Muscle of back (tissue), 13 donors: ENCODE data around the gene RPS6KB1. TPM values are rescaled to one million over a fixed set of nuclear protein-coding genes. Genes with fewer than 3 reads are reported as not detected.
"Not testable (repeated sequence)": the region's sequence is repeated elsewhere in the genome, so short reads cannot be mapped to it uniquely, and the experiment has no call there.

ENCODE experiments used
- DNase-seq, 3 donors: peaks; one replicate each; pipeline versions ENCODE4 v3.0.0 to v3.0.0-alpha.2; 2013
- long read RNA-seq, 9 donors: transcript quantifications; one replicate each; lab custom pipeline, GENCODE V29; 2026
- polyA plus RNA-seq, 10 donors: library from polyadenylated mRNA; unstranded; fragments of 120-200 nt; gene quantifications; one replicate each; pipeline ENCODE4 v1.2.1, GENCODE V29; 2013; ENCODE audit not compliant: insufficient read length in 10 of 10

The RPS6KB1 gene
- polyA plus RNA-seq: 10 to 100 TPM; 27.8 to 44.0 (median 35.3) TPM
- long read RNA-seq, donor 1, full-length matches to known transcripts: 4 of 4 reads
- long read RNA-seq, donor 1, partial matches to known transcripts: 0 of 4 reads
- long read RNA-seq, donor 1, other reads (novel, unspliced or antisense): 0 of 4 reads
- long read RNA-seq, donor 2, full-length matches to known transcripts: 4 of 4 reads
- long read RNA-seq, donor 2, partial matches to known transcripts: 0 of 4 reads
- long read RNA-seq, donor 2, other reads (novel, unspliced or antisense): 0 of 4 reads
- long read RNA-seq, donor 3: 0 reads
- long read RNA-seq, donor 4, full-length matches to known transcripts: 4 of 4 reads
- long read RNA-seq, donor 4, partial matches to known transcripts: 0 of 4 reads
- long read RNA-seq, donor 4, other reads (novel, unspliced or antisense): 0 of 4 reads
- long read RNA-seq, donor 5, full-length matches to known transcripts: 3 of 3 reads
- long read RNA-seq, donor 5, partial matches to known transcripts: 0 of 3 reads
- long read RNA-seq, donor 5, other reads (novel, unspliced or antisense): 0 of 3 reads
- long read RNA-seq, donor 6, full-length matches to known transcripts: 4 of 9 reads
- long read RNA-seq, donor 6, partial matches to known transcripts: 5 of 9 reads
- long read RNA-seq, donor 6, other reads (novel, unspliced or antisense): 0 of 9 reads
- long read RNA-seq, donor 7, full-length matches to known transcripts: 2 of 8 reads
- long read RNA-seq, donor 7, partial matches to known transcripts: 0 of 8 reads
- long read RNA-seq, donor 7, other reads (novel, unspliced or antisense): 6 of 8 reads
- long read RNA-seq, donor 8: 0 reads
- long read RNA-seq, donor 9: 0 reads

DNA sequence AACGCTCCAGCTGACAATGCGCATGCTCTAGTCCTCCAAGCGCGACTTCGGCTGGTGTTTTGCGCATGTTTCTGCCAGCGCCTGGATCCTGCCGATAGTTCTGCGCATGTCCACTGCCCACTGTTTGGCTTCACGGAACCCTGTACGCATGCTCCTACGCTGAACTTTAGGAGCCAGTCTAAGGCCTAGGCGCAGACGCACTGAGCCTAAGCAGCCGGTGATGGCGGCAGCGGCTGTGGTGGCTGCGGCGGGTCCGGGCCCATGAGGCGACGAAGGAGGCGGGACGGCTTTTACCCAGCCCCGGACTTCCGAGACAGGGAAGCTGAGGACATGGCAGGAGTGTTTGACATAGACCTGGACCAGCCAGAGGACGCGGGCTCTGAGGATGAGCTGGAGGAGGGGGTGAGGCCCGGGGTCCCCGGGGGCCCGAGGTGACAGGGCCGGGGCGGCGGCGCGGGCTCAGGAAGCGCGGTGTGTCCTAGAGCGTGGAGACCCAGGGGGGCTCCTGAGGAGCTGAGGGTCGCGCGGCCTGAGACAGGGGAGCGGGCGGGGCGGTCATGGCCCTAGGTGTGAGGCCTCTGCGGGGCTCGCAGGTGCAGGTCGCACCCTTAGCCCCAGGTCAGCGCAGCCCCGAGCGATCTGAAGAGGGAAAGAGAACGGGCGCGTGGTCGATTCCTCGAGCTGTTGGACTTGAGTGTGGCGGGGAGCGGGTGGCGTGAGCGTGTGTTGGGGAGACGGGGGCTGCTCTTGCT, at the start of gene RPS6KB1, which contains the start of gene TUBD1:
Gene RPS6KB1 (plus strand): TSS at position 198 of the 752 bp plus-strand sequence. CDS start 64 bp downstream, at position 262.
Gene TUBD1 (minus strand): TSS at position 20 of the 752 bp plus-strand sequence. CDS start 1,941 bp downstream, outside the sequence.
- DNase-seq: peak; percentile 99 to 100 (median 100)

DNA sequence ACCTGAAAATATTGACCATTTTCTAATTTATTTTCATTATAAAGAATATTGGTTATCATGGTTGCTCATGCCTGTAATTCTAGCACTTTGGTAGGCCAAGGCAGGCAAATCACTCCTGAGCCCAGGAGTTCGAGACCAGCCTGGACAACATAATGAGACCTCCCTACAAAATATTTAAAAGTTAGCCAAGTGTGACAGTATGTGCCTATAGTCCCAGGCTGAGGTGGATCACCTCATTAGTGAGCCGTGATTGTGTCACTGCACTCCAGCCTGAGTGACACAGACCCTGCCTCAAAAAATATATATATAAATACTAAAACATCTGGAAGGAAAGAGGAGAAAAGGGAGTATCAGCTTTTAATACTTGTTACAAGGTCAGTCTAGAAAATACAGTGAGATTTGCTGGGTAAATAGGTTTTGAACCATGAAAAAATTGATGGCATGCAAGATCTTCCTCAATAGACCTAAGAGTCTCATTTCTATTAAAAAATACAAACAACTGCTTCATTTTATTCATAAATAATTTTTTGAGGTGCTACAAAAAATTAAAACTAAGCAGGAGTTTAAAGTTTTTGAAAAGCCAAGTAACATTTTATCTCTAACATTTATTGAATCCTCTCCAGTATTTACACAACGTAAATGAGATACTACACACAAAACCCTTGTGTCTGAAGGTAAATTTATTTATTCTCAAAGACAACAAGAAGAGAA, 47.9 kb upstream of the RPS6KB1 start:
- DNase-seq: no peak

DNA sequence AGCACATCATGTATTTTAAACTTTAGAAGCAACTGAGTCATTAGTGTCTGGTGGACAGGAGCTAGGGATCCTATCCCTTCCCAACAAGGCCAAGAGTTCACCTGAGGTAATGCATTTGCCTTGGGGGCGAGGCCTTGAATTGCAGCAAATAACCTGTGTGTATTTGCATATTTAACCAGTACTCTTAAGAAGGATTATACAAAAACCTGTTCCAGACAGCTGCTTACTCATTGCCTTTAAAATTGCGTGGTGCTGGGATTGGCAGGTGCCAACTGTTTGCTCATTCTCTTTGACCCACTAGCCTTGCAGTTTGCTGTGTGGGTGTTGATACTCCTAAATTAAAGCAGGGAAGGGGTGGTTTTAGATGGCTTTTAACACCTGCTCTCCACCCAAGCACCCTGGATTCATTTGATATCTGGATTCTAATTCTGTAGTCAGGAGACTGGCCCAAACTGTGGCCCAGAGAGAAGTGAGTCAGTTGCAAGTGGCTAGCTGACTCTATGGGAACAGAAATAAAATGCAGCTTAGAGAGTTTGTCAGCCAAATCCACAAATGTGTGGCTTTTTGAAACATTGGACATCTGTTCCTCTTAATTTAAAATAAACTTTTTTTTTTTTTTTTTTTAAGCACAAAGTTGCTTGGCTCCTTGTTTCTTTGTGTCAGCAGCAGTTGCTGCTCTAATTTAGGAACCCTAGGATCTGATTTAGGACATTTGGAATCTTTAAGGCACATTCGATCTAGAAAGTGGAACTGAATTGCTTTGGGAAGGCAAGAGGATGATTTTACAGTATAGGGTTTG, 47.1 kb upstream of the RPS6KB1 start:
- peak; percentile 58 to 70 (median 67) for DNase-seq

DNA sequence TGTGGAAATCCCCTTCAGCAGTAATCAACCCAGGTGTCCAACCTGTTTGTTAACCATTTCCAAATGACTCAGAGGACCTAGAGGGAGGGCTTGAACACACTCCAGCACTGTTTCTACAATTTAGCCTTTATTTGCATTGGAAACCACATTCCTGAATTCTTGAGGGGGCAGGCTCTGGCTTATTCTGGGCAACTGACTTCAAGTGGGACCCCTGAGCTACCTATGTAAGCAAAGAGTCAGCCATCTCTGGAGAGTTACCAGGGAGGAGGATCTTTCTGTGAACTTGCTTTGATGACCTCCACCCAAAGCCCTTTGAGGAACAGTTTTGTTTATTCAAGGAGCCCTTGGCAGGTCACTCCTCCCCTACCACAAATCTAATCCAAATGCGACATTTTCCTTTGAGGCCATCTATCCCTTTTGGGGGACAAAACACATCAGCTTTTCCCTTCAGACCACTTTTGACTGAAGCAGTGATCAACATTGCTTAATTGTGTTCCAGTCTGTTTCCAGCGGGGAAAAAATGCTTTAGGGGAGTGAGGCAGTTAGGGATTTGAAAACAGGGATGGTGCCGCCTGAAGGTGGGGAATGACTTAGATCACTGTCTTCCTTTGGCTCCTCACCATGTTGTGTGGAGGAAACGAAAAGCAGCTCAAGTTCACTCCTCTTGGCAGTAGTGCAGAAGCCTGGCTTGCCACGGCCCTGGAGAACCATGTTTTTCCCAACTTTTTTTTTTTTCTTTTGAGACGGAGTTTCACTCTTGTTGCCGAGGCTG, 46.3 kb upstream of the RPS6KB1 start:
- DNase-seq: peak; percentile 63 to 86 (median 77)

DNA sequence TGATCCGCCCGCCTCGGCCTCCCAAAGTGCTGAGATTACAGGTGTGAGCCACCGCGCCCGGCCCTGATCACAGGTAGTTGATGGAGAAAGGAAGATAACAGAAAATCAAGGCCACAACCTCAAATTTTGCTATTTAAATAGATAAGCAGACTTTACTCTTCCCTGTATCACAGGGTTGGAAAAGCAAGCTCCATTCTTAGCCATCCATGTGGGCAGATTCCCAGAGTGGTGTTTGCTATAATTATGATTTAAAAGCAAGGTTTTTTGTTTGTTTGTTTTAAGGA, 44.6 kb upstream of the RPS6KB1 start:
- no peak for DNase-seq

DNA sequence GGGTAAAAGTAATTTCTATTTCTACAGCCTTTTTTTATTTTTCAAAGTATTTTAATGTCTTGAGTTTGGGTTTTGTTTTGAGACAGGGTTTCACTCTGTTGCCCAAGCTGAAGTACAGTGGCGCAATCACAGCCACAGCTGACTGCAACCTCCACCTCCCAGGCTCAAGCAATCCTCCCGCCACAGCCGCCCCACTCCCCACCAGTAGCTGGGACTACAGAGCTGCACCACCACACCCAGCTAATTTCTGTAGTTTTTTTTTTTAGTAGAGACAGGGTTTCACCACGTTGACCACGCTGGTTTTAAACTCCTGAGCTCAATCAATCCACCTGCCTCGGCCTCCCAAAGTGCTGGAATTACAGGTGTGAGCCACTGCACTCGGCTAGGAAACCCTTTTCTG, 44.1 kb upstream of the RPS6KB1 start:
- no peak for DNase-seq

DNA sequence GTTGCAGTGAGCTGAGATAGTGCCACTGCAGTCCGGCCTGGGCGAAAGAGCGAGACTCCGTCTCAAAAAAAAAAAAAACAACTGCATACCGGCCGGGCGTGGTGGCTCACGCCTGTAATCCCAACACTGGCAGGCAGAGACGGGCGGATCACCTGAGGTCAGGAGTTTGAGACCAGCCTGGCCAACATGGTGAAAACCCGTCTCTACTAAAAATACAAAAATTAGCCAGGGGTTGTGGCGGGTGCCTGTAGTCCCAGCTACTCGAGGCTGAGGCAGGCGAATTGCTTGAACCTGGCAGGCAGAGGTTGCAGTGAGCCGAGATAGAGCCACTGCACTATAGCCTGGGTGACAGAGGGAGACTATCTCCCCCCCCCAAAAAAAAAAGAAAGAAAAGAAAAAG, 42.6 kb upstream of the RPS6KB1 start:
- DNase-seq: not testable (repeated sequence)

DNA sequence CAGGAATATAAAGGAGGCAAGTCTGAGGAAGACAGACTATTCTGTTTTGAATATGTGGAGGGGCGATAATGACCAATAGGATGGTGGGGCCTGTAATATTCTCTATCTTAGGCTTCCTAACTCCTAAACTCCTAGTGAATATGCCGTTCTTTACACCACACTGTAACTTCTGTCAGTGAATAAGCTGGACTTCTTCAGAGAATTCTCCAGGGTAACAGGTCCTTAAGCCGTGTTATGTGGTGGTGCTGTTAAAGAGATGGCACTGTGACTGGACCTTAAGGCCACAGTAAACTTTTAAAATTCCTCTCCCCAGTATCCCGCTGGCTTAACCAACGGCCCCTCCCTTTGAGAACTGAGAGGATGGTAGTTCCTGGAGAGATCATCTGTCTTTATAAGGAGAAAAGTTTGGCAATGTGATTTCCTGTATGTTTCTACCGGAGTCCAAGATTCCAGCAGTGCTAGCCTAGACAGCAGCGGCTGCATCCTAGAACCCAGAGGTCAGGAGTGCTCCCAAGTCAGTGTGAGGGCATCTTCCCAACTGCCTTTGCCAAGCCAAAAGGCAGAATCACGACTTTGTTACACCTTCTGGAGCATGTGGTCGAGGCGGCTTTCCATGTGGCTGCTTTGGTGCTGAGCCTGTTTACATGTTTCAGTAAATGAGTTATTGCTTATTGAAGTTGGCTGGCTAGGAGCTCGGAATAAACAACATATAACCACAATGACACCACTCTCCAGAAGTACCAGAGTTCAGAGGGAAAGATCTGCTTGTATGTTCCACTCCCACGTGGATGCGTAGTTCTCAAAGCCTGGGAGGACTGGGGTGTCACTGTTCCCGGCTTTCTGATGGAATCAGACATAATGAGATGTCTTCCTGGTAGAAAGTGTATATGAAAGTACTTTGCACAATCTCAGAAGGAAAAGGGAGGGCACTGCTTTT, 41.2 kb upstream of the RPS6KB1 start:
- peak in 1 of 3 donors; percentile 72 for DNase-seq

DNA sequence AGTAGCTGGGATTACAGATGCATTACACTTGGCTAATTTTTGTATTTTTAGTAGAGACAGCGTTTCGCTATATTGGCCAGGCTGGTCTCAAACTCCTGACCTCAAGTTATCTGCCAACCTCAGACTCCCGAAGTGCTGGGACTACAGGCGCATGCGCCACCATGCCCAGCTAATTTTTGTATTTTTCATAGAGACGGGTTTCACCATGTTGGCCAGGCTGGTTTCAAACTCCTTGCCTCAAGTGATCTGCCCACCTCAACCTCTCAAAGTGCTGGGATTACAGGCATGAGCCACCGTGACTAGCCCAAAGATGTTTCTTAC, 40.1 kb upstream of the RPS6KB1 start:
- not testable (repeated sequence) for DNase-seq

DNA sequence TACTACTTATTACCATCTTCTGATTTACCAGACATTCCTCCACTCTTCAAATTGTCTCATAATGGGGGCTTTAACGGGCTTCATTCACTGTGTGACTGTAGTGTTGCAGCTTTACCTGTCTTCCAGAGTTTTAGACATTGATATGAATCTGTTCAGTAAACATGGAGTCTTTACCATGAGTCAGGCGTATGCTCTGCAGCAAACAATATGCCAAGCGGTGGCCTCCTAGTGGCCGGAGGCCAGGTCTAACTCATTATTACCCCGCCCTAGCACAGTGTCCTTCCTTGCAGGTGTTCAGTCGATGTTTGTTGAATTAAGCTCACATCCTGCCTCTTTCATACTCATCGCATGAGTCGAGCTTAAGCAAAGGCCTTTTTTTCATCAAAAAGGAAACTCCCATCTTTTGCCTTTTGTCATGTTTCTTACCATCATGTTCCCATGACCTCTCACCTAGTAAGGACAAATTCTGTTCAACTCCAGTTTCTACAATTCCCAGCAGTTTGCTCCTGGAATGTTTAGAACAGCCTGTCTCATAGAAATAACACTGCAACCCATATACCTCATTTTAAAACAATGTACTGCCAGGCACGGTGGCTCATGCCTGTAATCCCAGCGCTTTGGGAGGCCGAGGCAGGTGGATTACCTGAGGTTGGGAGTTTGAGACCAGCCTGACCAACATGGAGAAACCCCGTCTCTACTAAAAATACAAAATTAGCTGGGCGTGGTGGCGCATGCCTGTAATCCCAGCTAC, 39.6 kb upstream of the RPS6KB1 start:
- DNase-seq: no peak

DNA sequence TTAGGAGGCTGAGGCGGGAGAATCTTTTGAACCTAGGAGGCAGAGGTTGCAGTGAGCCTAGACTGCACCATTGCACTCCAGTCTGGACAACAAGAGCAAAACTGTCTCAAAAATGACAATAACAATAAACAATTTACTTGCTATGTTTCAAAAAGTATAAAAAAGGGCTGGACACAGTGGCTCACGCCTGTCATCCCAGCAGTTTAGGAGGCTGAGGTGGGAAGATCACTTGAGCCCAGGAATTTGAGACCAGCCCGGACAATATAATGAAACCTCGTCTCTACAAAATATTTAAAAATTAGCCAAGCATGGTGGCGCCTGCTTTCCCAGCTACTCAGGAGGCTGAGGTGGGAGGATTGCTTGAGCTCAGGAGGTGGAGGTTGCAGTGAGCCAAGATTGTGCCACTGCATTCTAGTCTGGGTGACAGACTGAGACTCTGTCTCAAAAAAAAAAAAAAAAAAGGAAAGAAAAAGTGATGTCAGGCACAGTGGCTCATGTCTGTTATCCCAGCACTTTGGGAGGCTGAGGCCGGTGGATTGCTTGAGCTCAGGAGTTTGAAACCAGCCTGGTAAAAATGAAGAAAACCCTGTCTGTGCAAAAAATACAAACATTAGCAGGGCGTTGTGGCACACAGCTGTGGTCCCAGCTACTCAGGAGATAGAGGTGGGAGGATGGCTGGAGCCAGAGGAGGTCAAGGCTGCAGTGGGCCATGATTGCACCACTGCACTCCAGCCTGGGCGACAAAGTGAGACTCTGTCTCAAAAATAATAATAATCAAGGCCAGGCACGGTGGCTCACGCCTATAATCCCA, 38.8 kb upstream of the RPS6KB1 start:
- not testable (repeated sequence) for DNase-seq

DNA sequence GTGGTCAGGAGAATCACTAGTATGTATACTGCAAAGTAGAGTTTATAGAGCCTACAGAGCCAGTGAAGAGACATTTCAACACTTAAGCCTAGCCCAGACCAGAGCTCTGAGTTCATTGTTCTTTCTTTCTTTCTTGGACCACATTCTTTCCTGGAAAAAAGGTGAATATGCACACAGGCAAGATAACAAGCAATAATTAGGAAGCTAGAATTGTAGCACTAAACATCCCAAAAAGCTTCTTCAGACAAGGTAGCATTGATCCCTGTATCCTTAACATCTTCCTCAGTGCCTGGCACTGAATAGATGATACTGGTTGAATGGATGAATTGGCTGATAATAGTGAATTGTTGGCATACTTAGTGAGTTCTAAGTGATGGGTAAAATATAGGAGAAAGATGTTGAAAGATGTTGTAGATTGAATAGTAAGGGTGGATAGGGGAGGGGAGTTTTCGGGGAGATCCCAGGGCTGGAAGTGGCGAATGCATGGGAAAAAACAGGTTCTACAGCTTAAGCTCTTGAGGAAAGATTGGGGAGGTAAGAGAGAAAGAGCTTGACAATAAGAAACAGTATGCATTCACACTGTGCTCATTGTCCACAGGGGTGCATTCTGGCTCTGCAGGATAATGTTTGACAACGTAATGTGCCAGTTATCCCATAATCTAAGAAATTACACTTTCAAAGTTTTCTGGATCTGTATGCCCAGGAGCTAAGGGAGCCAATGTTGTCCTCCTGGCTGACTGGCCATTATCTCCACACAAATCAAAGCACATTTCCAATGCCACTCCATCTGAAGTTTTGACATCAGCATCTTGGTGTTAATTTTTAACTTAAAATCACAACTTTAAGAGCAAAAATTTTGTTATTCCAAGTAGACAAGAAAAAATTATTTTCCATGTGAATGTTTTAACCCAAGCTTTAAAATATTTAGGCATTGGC, 35.8 kb upstream of the RPS6KB1 start:
- no peak for DNase-seq

DNA sequence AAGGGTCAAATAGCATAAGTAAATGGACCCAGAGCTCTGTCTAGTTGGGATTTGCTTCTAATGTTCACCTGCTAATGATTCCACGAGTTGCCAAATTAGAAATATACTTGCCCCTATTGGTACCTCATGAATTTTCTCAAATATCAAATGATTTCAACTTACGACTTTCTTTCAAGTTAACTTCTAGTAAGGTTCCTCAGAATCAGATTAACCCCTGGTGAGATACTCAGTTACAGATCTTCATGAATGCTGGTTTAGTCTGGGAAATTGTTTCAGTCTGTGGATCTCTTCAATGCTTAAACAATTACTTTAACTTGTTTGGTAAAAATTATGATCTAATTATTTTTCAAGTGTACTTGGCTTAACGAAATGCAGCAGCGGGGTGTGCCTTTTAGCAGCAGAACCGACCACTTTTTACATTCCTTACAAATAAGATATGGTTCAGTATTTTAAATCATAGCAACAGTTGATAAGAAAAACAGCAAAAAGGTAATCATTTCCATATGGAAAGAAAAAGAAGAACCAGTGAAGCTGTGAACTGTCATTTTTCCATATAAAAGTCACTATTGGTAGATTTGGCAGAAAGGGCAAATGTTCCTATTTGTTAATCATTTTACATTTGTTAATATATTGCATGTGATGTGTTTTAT, 34.6 kb upstream of the RPS6KB1 start:
- DNase-seq: peak in 1 of 3 donors; percentile 55

DNA sequence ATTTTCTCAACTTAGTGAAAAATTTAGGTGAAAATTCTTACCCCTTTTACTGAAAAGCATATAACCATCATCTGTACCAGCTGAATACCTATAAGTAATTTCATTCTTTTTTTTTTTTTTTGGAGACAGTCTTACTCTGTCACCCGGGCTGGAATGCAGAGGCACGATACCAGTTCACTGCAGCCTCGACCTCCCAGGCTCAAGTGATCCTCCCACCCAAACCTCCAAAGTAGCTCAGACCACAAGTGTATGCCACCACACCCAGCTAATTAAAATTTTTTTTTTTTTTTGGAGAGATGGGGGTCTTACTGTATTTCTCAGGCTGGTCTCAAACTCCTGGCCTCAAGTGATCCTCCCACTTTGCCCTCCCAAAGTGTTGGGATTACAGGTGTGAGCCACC, 34.0 kb upstream of the RPS6KB1 start:
- DNase-seq: no peak

DNA sequence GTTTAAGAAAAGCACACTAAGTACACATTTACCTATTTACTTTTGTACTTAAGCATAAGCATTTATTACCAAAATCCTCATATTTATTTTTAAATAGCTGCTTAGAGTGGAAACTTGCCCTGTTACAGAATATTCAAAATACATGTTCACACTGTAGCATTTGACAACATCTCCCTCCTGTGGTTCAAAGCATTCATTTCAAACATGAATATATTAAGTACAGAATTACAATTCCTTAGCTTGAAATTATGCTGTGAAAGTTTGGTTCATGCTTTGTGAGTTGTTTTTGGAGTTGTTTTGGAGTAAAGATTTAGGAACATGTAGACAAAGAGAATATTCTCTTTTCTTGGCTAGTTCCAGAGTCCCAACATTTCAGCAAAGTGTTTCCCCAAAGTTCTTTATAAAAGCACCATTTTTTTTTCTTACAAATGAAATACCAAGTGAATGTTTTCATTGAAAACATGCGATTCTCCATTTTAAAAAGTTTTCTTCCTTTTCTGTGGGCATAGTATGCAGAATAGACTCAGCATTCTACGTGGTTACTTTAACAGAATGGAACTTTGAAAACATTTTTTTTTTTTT, 33.4 kb upstream of the RPS6KB1 start:
- DNase-seq: peak; percentile 45 to 70 (median 61)
